HuH-7 (cell line): Measurements from ENCODE around the gene ASCC1.

Experiments used
- DNase-seq: peaks from one replicate; pipeline ENCODE4 v3.0.0; 2011; ENCODE audit warnings: low spot score

The ASCC1 gene

DNA sequence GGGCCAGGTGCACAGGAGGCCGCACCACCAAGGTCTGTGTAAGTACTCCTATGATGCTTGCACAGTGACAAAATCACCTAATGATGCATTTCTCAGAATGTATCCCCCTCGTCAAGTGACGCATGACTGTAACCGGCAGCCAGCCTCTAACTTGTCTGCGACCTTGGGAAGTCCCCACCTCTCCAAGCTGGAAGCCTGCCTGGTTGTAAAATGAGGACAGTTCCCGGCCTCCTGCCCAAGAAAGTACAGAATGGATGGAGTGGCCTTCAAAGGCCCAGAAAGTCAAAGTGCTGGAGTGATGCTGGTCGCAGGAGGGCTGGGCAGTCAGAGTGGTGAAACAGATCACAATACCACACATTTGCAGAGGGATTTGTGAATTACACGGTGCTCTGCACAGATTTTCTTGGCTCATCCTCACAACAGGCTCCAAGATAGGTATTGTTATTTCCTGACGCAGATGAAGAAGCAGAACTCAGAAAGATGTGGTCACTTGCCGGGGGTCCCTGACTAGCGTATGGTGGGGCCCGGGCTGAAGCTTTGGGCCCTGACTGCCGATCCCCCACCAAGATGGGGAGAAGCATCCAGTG is 150.5 kb downstream of the ASCC1 start:
- DNase-seq: no peak

GRCh38 chr10:72063703-72064391 is 152.2 kb downstream of the ASCC1 start:
- DNase-seq: no peak

DNA sequence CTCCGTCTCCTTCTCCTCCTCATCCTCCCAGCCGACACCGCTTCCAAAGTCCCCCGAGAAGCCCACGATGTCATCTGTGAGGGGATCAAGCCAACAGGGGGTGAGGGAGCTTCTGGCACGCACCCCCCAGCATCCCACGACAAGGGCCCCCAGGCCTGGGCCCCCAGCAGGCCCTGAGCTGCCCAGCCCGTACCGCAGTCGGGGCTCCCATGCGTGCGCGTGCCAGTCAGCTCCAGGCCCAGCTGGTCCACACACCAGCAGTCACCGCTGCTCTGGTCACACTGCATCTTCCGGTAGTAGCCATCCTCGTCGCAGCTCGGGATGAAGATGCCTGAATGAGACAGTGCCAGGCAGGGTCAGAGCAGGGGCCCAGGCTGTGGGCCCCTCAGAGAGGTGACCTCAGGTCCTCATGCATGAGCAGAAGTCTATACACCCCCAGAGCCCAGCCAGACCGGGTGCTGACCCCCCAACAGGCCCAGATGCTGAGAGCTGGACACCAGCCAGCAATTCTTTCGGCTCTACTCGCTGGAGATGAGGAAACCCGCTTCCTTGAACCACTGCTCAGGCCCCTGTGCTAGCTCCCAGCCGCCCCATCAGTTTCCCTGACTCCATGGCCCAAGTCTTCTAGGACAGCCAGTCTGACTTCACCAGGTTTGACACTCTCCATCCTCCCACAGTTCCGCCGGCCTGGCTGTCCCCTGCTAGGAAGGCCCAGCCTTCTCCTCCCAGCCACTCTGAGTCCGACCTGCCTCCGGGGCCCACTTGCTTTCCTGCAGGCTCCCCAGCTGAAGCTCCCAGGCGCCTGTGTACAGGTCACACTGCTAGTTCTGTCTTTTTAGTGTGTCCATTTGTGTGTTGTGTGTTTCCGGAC is 153.0 kb downstream of the ASCC1 start:
- no peak for DNase-seq

- DNase-seq: no peak
These were observed 153.7 kb downstream of the ASCC1 start for GRCh38 chr10:72062382-72062781.

DNA sequence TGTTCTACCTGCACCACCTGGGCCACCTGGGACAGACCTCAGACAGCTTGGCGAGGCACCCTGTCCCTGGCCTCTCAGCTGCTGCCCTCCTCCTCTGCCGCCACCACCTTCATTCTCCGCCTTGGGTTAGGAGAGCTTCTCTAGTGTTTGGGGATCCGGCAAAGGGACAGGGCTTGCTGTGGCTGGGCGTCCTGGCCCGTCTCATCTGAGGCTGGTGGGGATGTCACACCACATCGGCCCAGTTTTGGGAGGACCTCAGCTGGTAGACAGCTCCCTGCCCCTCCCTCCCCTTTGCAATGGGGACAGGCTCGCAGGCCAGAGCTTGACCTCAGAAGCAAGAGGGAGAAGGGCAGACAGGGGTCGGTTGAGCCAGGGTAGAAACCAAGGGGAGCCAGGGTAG is 154.1 kb downstream of the ASCC1 start:
- no peak for DNase-seq

- peak; percentile 42 for DNase-seq
These were observed 154.6 kb downstream of the ASCC1 start for GRCh38 chr10:72061491-72061890.

DNA sequence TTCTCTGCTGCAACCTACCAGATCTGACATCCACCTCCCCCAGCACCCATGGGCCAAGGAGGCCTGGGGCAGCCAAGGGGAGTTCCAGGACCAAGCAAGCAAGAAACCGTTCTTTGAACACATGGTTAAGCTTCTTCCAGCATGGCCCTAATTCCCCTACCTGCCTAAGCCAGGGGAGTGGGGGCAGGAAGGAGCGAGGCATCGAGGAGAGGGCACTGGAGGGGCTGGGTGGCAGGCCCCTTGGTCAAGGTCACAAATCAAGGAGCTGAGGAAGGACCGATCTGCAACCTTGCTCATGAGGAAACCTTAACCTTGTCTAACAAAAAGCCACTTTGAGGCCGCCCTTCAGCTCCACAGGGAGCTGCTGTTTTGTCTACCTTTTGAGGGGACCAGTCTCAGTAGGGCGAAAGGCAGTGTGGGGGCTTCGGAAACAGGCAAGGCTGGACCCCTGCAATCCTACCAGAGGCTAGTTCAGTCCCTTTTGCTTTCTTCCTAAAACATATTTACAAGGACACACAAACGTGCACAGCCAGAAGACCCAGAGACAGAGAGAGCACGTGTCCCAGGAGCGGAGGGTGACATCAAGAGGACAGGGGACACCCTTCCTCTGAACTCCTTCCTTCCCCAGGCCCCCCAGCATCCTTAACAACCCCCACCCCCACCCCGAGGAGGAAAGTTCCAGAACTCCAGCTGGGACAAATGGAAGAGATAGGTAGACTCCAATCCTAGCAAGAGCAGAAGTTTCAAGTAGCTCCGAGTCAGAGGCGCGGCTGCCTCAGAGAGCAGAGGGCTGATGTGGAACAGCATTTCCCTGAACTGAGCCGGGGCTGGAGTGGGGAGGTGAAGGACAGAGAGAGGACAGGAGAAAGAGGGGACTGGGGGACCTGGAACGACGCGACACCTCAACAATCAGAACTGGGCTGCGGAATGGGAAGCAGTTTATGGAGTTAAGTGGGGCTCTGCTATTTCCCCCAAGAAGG is 155.9 kb downstream of the ASCC1 start:
- no peak for DNase-seq

DNA sequence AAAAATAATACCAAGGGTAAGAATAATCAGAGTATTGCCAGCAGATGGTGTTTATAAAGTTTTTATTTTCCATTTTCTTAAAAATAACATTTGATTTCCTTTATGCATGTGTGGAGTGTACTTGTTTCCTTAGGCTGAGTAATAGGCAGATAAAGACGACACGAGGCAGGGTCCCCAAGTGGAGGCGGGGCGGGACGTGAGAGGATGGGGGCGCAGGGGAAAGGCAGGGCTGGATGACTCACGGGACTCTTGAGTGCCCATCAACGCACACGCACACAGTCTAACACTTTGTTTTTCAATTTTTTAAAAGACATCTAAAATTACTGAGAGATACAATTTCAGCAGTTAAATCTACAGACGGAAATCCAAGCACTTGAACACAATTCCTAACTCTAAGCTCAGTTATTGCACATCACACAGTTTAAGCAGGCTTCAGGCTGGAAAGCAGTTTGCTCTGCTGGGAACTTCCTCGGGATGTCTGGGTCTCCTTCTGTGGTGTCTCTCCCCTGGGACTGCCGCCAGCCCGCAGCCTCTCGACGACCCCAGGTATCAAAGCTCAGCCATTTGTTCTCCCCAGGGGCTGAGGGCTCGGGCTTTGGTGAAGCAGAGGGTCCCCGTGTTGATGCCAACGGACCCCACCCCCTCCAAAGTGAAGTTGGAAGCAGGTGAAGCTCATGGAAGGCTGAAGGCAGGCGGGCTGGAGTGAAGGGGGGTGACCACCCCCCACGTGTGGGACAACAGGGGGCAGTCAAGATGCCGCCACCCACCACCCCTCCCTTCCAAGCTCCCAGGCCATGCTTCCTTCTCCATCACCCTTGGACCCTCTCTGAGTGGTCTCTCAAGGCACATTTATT is 156.9 kb downstream of the ASCC1 start:
- DNase-seq: no peak

GRCh38 chr10:72058347-72058898 is 157.7 kb downstream of the ASCC1 start:
- no peak for DNase-seq

DNA sequence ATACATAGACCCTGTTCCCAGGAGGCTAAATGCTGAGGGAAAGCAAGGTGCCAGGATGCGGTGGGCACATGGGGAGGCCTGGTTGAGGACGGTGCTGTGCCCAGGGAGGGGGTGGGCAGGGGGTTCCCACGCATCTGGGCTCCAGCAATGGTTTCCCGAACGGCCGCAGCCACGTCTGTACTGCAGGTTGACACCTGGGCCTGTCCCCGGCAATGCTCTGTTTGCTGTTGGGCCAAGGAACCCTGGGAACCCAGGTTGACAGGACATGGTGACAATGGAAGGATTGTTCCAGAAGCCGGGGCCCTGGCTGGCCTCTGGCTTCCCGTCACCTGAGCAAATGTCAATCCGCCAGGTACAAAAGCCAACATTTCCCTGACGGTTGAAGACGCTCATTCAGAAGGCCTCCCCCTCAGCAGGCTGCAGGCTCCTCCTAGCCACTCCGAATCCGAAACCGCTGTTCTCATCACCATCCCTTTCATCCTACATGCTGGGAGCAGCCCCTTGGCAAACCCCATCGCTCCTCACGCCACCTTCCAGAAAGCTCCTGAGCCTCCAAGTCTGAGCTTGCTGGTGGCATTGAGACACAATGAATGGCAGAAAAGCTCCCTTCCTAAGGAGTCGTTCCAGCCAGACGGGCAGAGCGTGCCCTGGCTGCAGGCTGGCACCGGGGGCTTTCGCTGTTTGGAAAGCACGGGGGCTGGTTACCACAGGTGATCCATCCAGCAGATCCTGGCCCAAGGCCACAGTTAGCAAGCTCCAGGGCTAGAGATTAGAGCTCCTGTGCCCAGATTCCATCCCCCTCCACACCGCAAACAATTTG is 158.9 kb downstream of the ASCC1 start:
- DNase-seq: no peak

DNA sequence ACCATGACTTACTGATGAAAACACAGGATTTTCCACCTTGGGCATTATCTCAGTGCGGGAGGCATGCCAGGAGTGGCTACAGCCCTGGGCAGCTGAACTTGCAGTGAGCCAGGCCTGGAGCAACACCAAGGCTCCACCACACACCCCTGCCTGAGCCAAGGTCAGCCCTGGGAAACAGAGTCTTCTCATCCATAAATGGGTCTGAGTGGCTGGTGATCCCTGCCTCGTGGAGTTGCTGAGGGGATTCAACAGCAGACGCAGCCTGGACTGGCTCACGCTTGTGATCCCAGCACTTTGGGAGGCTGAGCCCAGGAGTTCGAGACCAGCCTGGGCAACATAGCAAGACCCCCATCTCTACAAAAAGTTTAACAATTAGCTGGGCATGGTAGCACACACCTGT is 160.0 kb downstream of the ASCC1 start:
- no peak for DNase-seq

DNA sequence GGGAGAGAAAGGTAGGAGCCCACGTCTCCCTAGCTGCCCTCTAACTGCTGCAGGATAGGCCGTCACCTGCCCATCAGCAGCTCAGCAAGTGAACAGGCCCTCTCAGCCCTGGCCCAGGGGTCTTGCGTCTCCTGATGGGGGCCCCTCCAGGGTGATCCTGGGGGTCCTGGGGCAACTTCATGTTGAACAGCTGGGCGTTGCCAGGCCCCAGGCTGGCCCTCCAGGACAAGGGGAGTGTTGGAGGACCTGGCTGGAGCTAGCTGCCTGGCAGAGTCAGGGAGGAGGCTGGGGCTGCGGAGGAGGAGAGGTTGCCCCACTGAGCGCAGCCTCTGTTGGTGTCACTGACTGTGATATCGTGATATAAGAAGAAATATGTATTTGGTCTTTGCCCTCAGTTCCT is 162.4 kb downstream of the ASCC1 start:
- DNase-seq: no peak

GRCh38 chr10:72050873-72051272 is 165.2 kb downstream of the ASCC1 start:
- DNase-seq: no peak

GRCh38 chr10:72049969-72050781 is 165.9 kb downstream of the ASCC1 start:
- no peak for DNase-seq

DNA sequence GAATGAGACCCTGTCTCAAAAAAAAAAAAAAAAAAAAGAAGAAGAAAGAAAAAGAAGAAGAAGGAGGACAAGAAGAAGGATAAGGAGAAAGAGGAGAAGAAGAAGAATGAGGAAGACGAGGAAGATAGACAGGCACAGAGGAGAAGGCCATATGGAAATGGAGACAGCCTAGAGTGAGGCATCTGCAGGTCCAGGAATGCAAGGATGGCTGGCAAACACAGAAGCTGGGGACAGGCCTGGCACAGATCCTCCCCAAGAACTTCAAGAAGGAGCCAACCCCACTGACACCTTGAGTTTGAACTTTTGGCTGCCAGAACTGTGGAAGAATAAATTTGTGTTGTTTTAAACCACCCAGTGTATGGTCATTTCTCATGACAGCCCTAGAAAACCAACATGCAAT is 166.6 kb downstream of the ASCC1 start:
- no peak for DNase-seq

GRCh38 chr10:72048450-72049124 is 167.5 kb downstream of the ASCC1 start:
- peak; percentile 86 for DNase-seq
